OCI-LY3 (cell line): ENCODE data around the gene SNX13.

Source experiments
- CTCF ChIP-seq: fragments of 200-600, 300-600 bp; sonication (generic); IDR thresholded peaks from 2 replicates; pipeline ENCODE4 v1.5.1; 2014; ENCODE audit warnings: antibody characterized with exemption, low read length, low read depth
- EZH2phosphoT487 ChIP-seq: fragments of 200-600 bp; shearing (Covaris generic); IDR thresholded peaks from 2 replicates; pipeline ENCODE4 v1.6.1; 2018; ENCODE audit warnings: antibody characterized with exemption, mixed run types, low read depth

GRCh38 chr7:17962652-17963051 is 22.4 kb upstream of the SNX13 start:
- TF ChIP-seq CTCF: no peak
- no peak for TF ChIP-seq EZH2phosphoT487
